ENCODE results near the gene SLC26A6.

DNA sequence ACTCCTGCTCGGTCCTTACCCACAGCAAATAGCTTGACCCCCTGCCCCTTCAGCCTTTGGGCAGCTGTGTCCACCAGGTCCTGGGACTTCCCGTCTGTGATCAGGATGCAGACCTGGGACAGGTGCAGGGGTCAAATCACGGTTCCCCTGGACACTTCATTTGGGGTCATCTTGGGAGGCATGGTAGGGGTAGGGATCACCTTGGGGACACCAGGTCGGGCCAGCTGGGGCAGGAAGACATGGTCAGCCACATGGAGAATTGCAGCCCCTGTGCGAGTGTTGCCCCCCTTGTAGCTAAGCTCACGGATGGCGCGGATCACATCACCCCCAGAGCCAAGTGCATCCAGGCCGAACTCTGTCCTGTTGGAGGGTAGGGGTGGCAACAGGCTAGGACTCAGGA, 41.9 kb downstream of the SLC26A6 start:
- TF ChIP-seq CTCF (IDR thresholded peaks at IDR 0.05; ENCODE audit: low read length) (no peak), EZH2 (IDR thresholded peaks at IDR 0.05; ENCODE audit: borderline replicate concordance, low read length) (no peak)

All from OCI-LY1 (cell line).